GM12892 (cell line): Measurements from ENCODE around the gene TICAM1.
"Not testable (repeated sequence)": the region's sequence is repeated elsewhere in the genome, so short reads cannot be mapped to it uniquely, and the experiment has no call there.

ENCODE experiments used
- DNase-seq: peaks from one replicate; pipeline ENCODE4 v3.0.0; 2011; ENCODE audit not compliant: insufficient read length
- FAIRE-seq: peaks from 2 replicates; lab custom pipeline; 2011; peaks lifted over from hg19 to GRCh38; lab: Jason Lieb, UNC
- POLR2A ChIP-seq: IDR thresholded peaks from 2 replicates; pipeline ENCODE4 v1.6.1; 2011; ENCODE audit warnings: low read depth, low read length, control low read depth
- POLR2AphosphoS5 ChIP-seq: IDR thresholded peaks from 2 replicates; pipeline ENCODE4 v1.6.1; 2011; ENCODE audit warnings: low read depth, low read length, control low read depth
- TAF1 ChIP-seq: IDR thresholded peaks from 2 replicates; pipeline ENCODE4 v1.6.1; 2011; ENCODE audit warnings: low read depth, mild to moderate bottlenecking, control low read depth, low read length, borderline replicate concordance

TICAM1 gene

DNA sequence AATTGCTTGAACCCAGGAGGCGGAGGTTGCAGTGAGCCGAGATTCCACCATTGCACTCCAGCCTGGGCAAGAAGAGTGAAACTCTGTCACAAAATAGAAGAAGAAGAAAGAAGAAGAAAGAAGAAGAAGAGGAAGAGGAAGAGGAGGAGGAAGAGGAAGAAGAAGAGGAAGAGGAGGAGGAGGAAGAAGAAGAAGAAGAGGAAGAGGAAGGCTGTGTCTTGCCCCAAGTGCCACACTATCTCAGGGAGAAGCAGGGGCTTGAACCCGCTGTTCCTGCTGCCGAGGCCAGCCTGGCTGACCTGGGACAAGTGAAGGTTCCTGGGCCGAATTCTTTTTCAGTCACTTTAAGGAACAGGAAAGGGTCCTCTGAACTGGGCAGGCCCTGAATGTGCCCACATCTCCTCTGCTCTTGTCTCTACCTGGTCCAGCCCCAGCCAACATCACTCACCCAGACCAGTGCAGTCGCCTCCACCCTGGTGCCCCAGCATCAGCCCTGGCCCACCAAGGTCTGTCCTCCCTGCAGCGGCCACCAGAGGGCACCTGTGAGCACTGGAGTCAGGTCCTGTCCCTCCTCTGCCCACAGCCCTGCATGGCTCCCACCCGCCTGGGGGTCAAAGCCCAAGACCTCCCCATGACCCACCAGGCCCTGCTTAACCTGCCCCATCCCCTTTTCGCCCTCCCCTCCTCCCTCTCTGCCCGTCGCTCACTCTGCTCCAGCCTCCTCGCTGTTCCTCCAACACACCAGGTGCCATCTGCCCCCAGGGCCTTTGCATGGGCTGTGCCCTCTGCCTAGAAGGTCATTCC, 20.0 kb downstream of the TICAM1 start:
- DNase-seq (peak; percentile 84), FAIRE-seq (peak; percentile 96)
- no peak for TF ChIP-seq TAF1
- no peak for TF ChIP-seq POLR2A
- no peak for TF ChIP-seq POLR2AphosphoS5

DNA sequence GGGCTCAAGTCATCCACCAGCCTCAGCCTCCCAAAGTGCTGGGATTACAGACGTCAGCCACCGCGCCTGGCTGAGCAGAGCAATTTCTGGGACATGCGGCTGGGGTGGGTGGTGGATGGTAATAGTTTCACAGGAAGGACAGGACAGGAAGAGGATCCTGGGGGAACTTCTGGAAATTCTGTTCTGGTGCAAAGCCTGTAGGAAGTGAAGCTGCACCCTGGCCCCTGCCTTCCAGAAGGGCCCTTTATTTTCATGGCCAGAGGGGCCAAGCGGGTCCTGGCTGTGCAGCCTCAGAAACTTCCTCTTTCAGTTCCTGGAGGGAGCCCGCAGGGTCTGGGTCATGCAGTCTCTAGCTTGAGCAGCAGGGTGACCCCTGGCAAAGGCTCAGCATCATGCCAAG, 24.3 kb downstream of the TICAM1 start:
- DNase-seq (no peak), FAIRE-seq (no peak)
- TF ChIP-seq POLR2A = no peak
- TF ChIP-seq TAF1 = no peak
- no peak for TF ChIP-seq POLR2AphosphoS5

DNA sequence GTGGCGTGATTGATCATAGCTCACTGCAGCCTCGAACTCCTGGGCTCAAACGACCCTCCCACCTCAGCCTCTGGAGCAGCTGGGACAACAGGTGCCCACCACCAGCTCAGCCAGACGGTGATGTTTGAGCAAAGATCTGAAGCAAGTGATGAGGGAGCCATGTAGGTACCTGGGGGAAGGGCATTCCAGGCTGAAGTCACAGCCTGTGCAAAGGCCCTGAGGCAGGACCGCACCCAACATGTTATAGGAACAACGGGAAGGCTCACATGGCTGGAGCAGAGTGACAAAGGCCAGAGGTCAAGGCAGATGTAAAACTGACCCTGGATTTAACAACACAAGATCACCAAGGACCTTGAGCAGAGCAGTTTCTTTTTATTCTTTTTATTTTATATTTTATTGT, 25.1 kb downstream of the TICAM1 start:
- no peak for FAIRE-seq
- no peak for TF ChIP-seq POLR2A
- TF ChIP-seq TAF1 = no peak
- no peak for TF ChIP-seq POLR2AphosphoS5

GRCh38 chr19:4805140-4805539, 26.4 kb downstream of the TICAM1 start:
- not testable (repeated sequence) for DNase-seq, FAIRE-seq

More for the DNA sequence above, 25.1 kb downstream of the TICAM1 start:
- no peak for DNase-seq

GRCh38 chr19:4803736-4804695, 27.5 kb downstream of the TICAM1 start:
- DNase-seq = peak; percentile 60
- TF ChIP-seq POLR2A = no peak
- TF ChIP-seq POLR2AphosphoS5 = no peak
- TF ChIP-seq TAF1 = no peak
- FAIRE-seq = peak; percentile 82

DNA sequence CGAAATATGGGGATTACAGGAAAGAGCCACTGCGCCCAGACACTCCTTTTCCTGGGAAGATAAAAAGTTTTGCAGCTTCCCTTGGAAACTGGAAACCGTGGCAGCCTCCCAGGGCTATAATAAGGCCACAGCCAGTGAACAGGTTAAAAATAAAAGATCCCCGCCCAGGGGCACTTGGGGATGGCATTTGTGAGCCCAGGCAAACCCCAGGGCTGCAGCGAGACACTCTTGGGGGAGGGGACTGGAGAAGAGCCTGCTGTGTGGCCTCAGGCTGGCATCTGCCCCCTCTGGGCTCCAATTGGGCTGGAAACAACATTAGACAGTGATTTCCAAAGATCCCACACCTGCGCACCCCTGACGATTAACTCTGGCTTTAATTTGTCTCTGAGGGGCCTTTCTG, 28.8 kb downstream of the TICAM1 start:
- TF ChIP-seq TAF1 (no peak), POLR2AphosphoS5 (no peak), POLR2A (no peak)
- FAIRE-seq = no peak
- DNase-seq = no peak

- TF ChIP-seq POLR2AphosphoS5 = no peak
- no peak for TF ChIP-seq POLR2A
- no peak for TF ChIP-seq TAF1
- FAIRE-seq (no peak), DNase-seq (no peak)
Measured at GRCh38 chr19:4801085-4801619, 30.4 kb downstream of the TICAM1 start.

GRCh38 chr19:4800591-4801081, 30.9 kb downstream of the TICAM1 start:
- TF ChIP-seq POLR2A = no peak
- no peak for TF ChIP-seq POLR2AphosphoS5
- TF ChIP-seq TAF1 = no peak
- no peak for FAIRE-seq
- DNase-seq = no peak

- no peak for TF ChIP-seq POLR2AphosphoS5
- no peak for TF ChIP-seq POLR2A
- TF ChIP-seq TAF1 = no peak
- DNase-seq (no peak), FAIRE-seq (no peak)
Measured at GRCh38 chr19:4795400-4795799, 36.1 kb downstream of the TICAM1 start.

GRCh38 chr19:4794971-4795370, 36.5 kb downstream of the TICAM1 start:
- TF ChIP-seq POLR2AphosphoS5 = no peak
- no peak for TF ChIP-seq POLR2A
- no peak for TF ChIP-seq TAF1

GRCh38 chr19:4793278-4793677, 38.2 kb downstream of the TICAM1 start:
- FAIRE-seq, DNase-seq: not testable (repeated sequence)

More at GRCh38 chr19:4794971-4795370, 36.5 kb downstream of the TICAM1 start:
- no peak for DNase-seq
- FAIRE-seq = no peak

DNA sequence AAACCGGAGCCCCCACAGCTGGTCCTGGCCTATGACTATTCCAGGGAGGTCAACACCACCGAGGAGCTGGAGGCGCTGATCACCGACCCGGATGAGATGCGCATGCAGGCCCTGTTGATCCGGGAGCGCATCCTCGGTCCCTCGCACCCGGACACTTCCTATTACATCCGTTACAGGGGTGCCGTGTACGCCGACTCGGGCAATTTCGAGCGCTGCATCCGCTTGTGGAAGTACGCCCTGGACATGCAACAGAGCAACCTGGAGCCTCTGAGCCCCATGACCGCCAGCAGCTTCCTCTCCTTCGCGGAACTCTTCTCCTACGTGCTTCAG, 38.7 kb downstream of the TICAM1 start:
- not testable (repeated sequence) for FAIRE-seq, DNase-seq

DNA sequence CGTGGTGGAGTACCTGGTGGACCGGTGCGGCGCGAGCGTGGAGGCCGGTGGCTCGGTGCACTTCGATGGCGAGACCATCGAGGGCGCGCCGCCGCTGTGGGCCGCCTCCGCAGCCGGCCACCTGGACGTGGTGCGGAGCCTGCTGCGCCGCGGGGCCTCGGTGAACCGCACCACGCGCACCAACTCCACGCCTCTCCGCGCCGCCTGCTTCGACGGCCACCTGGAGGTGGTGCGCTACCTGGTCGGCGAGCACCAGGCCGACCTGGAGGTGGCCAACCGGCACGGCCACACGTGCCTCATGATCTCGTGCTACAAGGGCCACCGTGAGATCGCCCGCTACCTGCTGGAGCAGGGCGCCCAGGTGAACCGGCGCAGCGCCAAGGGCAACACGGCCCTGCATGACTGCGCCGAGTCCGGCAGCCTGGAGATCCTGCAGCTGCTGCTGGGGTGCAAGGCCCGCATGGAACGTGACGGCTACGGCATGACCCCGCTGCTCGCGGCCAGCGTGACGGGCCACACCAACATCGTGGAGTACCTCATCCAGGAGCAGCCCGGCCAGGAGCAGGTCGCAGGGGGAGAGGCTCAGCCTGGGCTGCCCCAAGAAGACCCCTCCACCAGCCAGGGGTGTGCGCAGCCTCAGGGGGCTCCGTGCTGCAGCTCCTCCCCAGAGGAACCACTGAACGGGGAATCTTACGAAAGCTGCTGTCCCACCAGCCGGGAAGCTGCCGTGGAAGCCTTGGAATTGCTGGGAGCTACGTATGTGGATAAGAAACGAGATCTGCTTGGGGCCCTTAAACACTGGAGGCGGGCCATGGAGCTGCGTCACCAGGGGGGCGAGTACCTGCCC, 39.3 kb downstream of the TICAM1 start:
- DNase-seq, FAIRE-seq: not testable (repeated sequence)
